Ishikawa (cell line): ENCODE measurements around the gene CSNK1A1L.

Experiments
- CEBPB ChIP-seq: IDR thresholded peaks from 2 replicates; pipeline ENCODE4 v1.6.1; 2012
- CREB1 ChIP-seq: IDR thresholded peaks from 2 replicates; pipeline ENCODE4 v1.6.1; 2012; ENCODE audit warnings: low read depth
- EGR1 ChIP-seq: IDR thresholded peaks from 2 replicates; pipeline ENCODE4 v1.6.1; 2012
- EP300 ChIP-seq: IDR thresholded peaks from 2 replicates; pipeline ENCODE4 v1.6.1; 2012; ENCODE audit warnings: borderline replicate concordance
- FOXM1 ChIP-seq: IDR thresholded peaks from 2 replicates; pipeline ENCODE4 v1.6.1; 2012; ENCODE audit warnings: low read depth, borderline replicate concordance
- NFIC ChIP-seq: IDR thresholded peaks from 2 replicates; pipeline ENCODE4 v1.6.1; 2012
- RAD21 ChIP-seq: IDR thresholded peaks from 2 replicates; pipeline ENCODE4 v1.6.1; 2012; ENCODE audit warnings: low read depth
- TAF1 ChIP-seq: IDR thresholded peaks from 2 replicates; pipeline ENCODE4 v1.6.1; 2012; ENCODE audit warnings: low read depth, mild to moderate bottlenecking
- TCF12 ChIP-seq: IDR thresholded peaks from 2 replicates; pipeline ENCODE4 v1.6.1; 2012; ENCODE audit warnings: low read depth
- TEAD4 ChIP-seq: IDR thresholded peaks from 2 replicates; pipeline ENCODE4 v1.6.1; 2012
- YY1 ChIP-seq: IDR thresholded peaks from 2 replicates; pipeline ENCODE4 v1.6.1; 2012; ENCODE audit warnings: low read depth
- ZBTB7A ChIP-seq: IDR thresholded peaks from 2 replicates; pipeline ENCODE4 v1.6.1; 2012; ENCODE audit warnings: low read depth
- TF ChIP-seq, protein P1 (sequence below): IDR thresholded peaks from 2 replicates; pipeline ENCODE4 v1.6.1; 2012
- TF ChIP-seq, protein P2 (sequence below): IDR thresholded peaks from 2 replicates; pipeline ENCODE4 v1.6.1; 2012
- TF ChIP-seq, protein P3 (sequence below): IDR thresholded peaks from 2 replicates; pipeline ENCODE4 v1.6.1; 2012; ENCODE audit warnings: low read depth, mild to moderate bottlenecking

The CSNK1A1L gene

DNA sequence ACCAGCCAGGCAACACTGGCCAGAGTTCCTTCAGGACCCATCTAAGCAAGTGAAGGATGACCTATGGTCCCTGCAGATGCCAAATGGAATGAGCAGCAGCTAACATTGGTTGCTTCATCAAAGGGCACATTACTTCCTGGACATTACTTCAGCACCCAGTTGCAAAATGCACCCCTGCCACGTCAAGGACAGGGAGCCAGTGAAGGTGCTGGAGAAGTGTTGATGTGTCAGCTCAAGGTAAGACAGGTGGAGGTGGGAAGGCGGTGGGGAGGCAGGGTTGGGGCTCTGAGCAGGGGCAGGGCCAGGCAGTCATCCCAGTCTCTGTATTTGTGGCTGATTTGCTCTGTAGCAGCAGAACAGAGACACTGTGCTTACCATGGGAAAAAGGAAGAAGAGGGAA lies 14.6 kb downstream of the CSNK1A1L start:
- TF ChIP-seq FOXM1, result no peak
- TF ChIP-seq, protein P1, sequence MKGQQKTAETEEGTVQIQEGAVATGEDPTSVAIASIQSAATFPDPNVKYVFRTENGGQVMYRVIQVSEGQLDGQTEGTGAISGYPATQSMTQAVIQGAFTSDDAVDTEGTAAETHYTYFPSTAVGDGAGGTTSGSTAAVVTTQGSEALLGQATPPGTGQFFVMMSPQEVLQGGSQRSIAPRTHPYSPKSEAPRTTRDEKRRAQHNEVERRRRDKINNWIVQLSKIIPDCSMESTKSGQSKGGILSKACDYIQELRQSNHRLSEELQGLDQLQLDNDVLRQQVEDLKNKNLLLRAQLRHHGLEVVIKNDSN, result no peak
- no peak for TF ChIP-seq TEAD4
- no peak for TF ChIP-seq TCF12
- TF ChIP-seq CEBPB, result no peak
- no peak for TF ChIP-seq EP300
- no peak for TF ChIP-seq RAD21
- TF ChIP-seq, protein P2, sequence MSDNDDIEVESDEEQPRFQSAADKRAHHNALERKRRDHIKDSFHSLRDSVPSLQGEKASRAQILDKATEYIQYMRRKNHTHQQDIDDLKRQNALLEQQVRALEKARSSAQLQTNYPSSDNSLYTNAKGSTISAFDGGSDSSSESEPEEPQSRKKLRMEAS, result no peak
- no peak for TF ChIP-seq NFIC
- no peak for TF ChIP-seq YY1

DNA sequence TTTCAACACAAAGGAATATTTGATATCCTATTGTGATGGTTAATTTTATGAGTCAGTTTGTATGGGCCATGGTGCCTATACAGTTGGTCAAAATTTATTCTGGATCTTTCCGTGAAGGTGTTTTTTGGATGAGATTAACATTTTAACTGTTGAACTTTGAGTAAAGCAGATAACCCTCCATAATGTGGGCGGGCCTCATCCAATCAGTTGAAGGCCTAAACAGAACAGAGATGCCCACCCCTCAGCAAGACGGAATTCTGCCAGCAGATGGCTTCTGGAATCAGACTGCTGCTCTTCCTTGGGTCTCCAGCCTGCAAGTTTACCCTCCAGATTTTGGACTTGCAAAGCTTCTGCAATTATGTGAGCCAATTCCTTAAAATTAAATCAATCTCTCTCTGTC lies 16.0 kb downstream of the CSNK1A1L start:
- TF ChIP-seq YY1 (no peak), ZBTB7A (no peak), EGR1 (no peak), CEBPB (no peak), NFIC (no peak), TCF12 (no peak), EP300 (no peak), TAF1 (no peak), RAD21 (no peak), TEAD4 (no peak), CREB1 (no peak), FOXM1 (no peak)
- TF ChIP-seq, protein P3, sequence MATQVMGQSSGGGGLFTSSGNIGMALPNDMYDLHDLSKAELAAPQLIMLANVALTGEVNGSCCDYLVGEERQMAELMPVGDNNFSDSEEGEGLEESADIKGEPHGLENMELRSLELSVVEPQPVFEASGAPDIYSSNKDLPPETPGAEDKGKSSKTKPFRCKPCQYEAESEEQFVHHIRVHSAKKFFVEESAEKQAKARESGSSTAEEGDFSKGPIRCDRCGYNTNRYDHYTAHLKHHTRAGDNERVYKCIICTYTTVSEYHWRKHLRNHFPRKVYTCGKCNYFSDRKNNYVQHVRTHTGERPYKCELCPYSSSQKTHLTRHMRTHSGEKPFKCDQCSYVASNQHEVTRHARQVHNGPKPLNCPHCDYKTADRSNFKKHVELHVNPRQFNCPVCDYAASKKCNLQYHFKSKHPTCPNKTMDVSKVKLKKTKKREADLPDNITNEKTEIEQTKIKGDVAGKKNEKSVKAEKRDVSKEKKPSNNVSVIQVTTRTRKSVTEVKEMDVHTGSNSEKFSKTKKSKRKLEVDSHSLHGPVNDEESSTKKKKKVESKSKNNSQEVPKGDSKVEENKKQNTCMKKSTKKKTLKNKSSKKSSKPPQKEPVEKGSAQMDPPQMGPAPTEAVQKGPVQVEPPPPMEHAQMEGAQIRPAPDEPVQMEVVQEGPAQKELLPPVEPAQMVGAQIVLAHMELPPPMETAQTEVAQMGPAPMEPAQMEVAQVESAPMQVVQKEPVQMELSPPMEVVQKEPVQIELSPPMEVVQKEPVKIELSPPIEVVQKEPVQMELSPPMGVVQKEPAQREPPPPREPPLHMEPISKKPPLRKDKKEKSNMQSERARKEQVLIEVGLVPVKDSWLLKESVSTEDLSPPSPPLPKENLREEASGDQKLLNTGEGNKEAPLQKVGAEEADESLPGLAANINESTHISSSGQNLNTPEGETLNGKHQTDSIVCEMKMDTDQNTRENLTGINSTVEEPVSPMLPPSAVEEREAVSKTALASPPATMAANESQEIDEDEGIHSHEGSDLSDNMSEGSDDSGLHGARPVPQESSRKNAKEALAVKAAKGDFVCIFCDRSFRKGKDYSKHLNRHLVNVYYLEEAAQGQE, result no peak
- TF ChIP-seq, protein P2, result no peak
- TF ChIP-seq, protein P1, result no peak

DNA sequence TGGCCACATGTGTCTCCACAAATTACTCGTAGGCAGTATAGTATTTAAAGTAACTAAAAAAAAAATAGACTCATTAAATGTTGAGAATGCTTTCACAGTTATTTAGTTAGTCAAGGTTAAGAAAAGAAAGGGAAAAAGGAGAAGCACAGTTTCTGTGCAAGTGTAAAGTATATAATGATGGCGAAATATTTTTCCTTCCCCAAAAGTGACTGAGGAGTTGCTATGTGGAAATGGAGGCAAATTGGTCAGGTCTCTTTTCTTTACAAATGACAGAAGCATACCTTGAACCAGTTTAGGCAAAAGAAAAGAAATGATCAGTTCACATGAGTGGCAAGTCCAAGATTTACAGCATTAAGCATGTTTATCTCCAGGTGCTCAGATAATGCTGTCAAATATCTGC lies 18.0 kb downstream of the CSNK1A1L start:
- TF ChIP-seq YY1, result no peak
- TF ChIP-seq EP300, result no peak
- TF ChIP-seq TEAD4, result no peak
- TF ChIP-seq, protein P2, result no peak
- no peak for TF ChIP-seq ZBTB7A
- no peak for TF ChIP-seq CREB1
- no peak for TF ChIP-seq CEBPB
- TF ChIP-seq, protein P3, result no peak
- TF ChIP-seq EGR1, result no peak
- no peak for TF ChIP-seq NFIC
- TF ChIP-seq, protein P1, result no peak
- TF ChIP-seq TCF12, result no peak
- TF ChIP-seq TAF1, result no peak
- no peak for TF ChIP-seq FOXM1
- no peak for TF ChIP-seq RAD21

DNA sequence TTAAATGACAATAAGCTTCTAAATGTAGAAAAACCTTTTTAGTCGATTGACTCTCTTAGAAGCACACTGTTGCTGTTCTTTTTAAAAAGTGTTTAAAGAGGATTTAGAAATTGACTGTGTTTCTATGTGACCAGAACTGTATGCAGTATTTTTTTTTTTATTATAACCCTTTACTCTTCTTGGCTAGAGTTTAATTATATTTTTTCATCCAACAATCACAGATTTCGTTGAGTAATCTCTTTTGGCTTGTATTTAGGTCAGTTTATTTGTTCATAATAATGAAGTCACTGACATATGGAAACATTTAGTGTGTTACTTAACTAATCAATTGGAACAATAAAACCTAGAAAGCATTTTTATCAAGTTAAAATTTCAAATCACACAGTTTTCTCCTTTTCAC lies 19.9 kb downstream of the CSNK1A1L start:
- TF ChIP-seq RAD21, result no peak
- TF ChIP-seq, protein P1, result no peak
- TF ChIP-seq EGR1, result no peak
- no peak for TF ChIP-seq NFIC
- TF ChIP-seq, protein P2, result no peak
- no peak for TF ChIP-seq FOXM1
- no peak for TF ChIP-seq CEBPB
- TF ChIP-seq YY1, result no peak
- TF ChIP-seq CREB1, result no peak
- TF ChIP-seq, protein P3, result no peak
- TF ChIP-seq TCF12, result no peak
- no peak for TF ChIP-seq TEAD4
- TF ChIP-seq ZBTB7A, result no peak
- TF ChIP-seq EP300, result no peak
- TF ChIP-seq TAF1, result no peak
